K562 (cell line): Measurements from ENCODE around the gene CBX2. TPM values are rescaled to one million over a fixed set of nuclear protein-coding genes. Genes with fewer than 3 reads are reported as not detected.

Experiments used
- ATAC-seq: fragments of 200-7000 bp; cut with Tn5 transposase; 3 replicates; pipeline ENCODE4 v1.9.1; 2020; ENCODE audit warnings: moderate library complexity
- BruUV-seq: library from RNA; stranded (reverse); fragments of 400-500 nt; replicated peaks from 2 replicates; lab custom pipeline; 2021; lab: Mats Ljungman, UMichigan
- CTCF ChIA-PET: fragments of 300-600 bp; formaldehyde crosslinking; extraction: SDS; loops from one replicate; lab custom pipeline; 2021; ENCODE audit warnings: low intra/inter-chr PET ratio; lab: Yijun Ruan, JAX
- POLR2A ChIA-PET: fragments of 300-600, 350-650 bp; sonication (Branson Sonifier 250); formaldehyde crosslinking; extraction: SDS; loops from one replicate; lab custom pipeline; 2021; ENCODE audit warnings: antibody characterized with exemption, inconsistent platforms; lab: Yijun Ruan, JAX
- DNase-seq, 4 experiments: peaks; one replicate each; pipeline versions ENCODE4 v3.0.0 to v3.0.0-alpha.2; 2011 to 2018; ENCODE audit warnings: low spot score in 3 of 4, mixed read lengths in 3 of 4; ENCODE audit errors: extremely low read depth in 1 of 4
- FAIRE-seq: peaks from 2 replicates; lab custom pipeline; 2011; peaks lifted over from hg19 to GRCh38; lab: Jason Lieb, UNC
- H2AFZ ChIP-seq: 2 replicates; pipeline ENCODE4 v1.6.0; 2011; ENCODE audit warnings: low read depth, low read length, control low read depth, inconsistent platforms
- H3K27ac ChIP-seq: fragments of 200-600 bp; 3 replicates; pipeline ENCODE4 v1.8.0; 2011; ENCODE audit warnings: low read depth, mild to moderate bottlenecking, control low read depth, inconsistent platforms, low read length, moderate library complexity, mixed read lengths; ENCODE audit errors: extremely low read depth
- H3K27me3 ChIP-seq, 2 experiments: fragments of 300-600 bp in 1 of 2; 2 replicates in 1 of 2; 3 replicates in 1 of 2; pipeline versions ENCODE4 v1.6.0 to v1.8.0; 2011; ENCODE audit warnings: inconsistent platforms in 2 of 2, low read length in 2 of 2, mild to moderate bottlenecking in 1 of 2, mixed read lengths in 1 of 2, moderate library complexity in 1 of 2; ENCODE audit not compliant: control insufficient read depth in 2 of 2, insufficient read depth in 2 of 2
- H3K36me3 ChIP-seq: fragments of 300-600 bp; 3 replicates; pipeline ENCODE4 v1.8.0; 2011; ENCODE audit warnings: mild to moderate bottlenecking, low read length, inconsistent platforms; ENCODE audit not compliant: control insufficient read depth, insufficient read depth
- H3K4me1 ChIP-seq, 2 experiments: fragments of 200-600 bp in 1 of 2; replicated peaks in 1 of 2; 2 replicates in 1 of 2; 3 replicates in 1 of 2; pipeline versions ENCODE4 v1.5.1 to v1.8.0; 2011; ENCODE audit warnings: inconsistent platforms in 2 of 2, low read length in 2 of 2, mild to moderate bottlenecking in 1 of 2, mixed read lengths in 1 of 2, moderate library complexity in 1 of 2; ENCODE audit not compliant: control insufficient read depth in 2 of 2, insufficient read depth in 2 of 2
- H3K4me2 ChIP-seq: 2 replicates; pipeline ENCODE4 v1.6.1; 2011; ENCODE audit warnings: low read length, control low read depth, inconsistent platforms, mixed read lengths; ENCODE audit not compliant: insufficient read depth
- H3K4me3 ChIP-seq: fragments of 200-600 bp; sonication (generic), shearing (Covaris generic); 2 replicates; pipeline ENCODE4 v1.5.1; 2016; ENCODE audit warnings: control low read depth, inconsistent platforms
- H3K79me2 ChIP-seq: fragments of 200-600 bp; 3 replicates; pipeline ENCODE4 v1.8.0; 2011; ENCODE audit warnings: low read length, inconsistent platforms; ENCODE audit not compliant: control insufficient read depth, insufficient read depth
- H3K9ac ChIP-seq, 2 experiments: 2 replicates each; pipeline versions ENCODE4 v1.6.0 to v1.6.1; 2011; ENCODE audit warnings: low read depth in 2 of 2, low read length in 2 of 2, control low read depth in 1 of 2, inconsistent platforms in 1 of 2, mild to moderate bottlenecking in 1 of 2, mixed read lengths in 1 of 2; ENCODE audit not compliant: insufficient read depth in 1 of 2
- H3K9me1 ChIP-seq: one replicate; pipeline ENCODE4 v1.6.0; 2011; ENCODE audit warnings: inconsistent platforms, mild to moderate bottlenecking, low read length, moderate library complexity; ENCODE audit not compliant: control insufficient read depth, insufficient read depth
- H3K9me3 ChIP-seq: replicated peaks from 2 replicates; pipeline ENCODE4 v1.5.1; 2011; ENCODE audit warnings: low read depth, low read length, inconsistent platforms; ENCODE audit not compliant: control insufficient read depth, insufficient read depth
- H4K20me1 ChIP-seq: replicated peaks from 2 replicates; pipeline ENCODE4 v1.6.1; 2011; ENCODE audit warnings: low read length, inconsistent platforms, mixed read lengths; ENCODE audit not compliant: control insufficient read depth, insufficient read depth
- HEY1 ChIP-seq: fragments of 250-450 bp; sonication (Bioruptor Pico); IDR thresholded peaks from 2 replicates; pipeline ENCODE4 v1.5.0; 2020; ENCODE audit warnings: mild to moderate bottlenecking, moderate library complexity, borderline replicate concordance
- KAT8 ChIP-seq: fragments of 450-650 bp; IDR thresholded peaks from 2 replicates; pipeline ENCODE4 v1.6.1; 2016; ENCODE audit warnings: low read depth, mild to moderate bottlenecking
- MCM3 ChIP-seq: fragments of 450-650 bp; IDR thresholded peaks from 2 replicates; pipeline ENCODE4 v1.6.1; 2016
- NFIC ChIP-seq: fragments of 450-650 bp; IDR thresholded peaks from 2 replicates; pipeline ENCODE4 v1.6.1; 2017; ENCODE audit warnings: mild to moderate bottlenecking, inconsistent platforms
- NR2C1 ChIP-seq, 2 experiments: fragments of 450-650 bp; IDR thresholded peaks; 2 replicates each; pipeline ENCODE4 v1.6.1; 2017; ENCODE audit warnings: mild to moderate bottlenecking in 2 of 2, antibody characterized with exemption in 1 of 2, inconsistent platforms in 1 of 2, missing compliant biosample characterization in 1 of 2, missing genetic modification characterization in 1 of 2
- NR2C2 ChIP-seq, 2 experiments: fragments of 200-800 bp in 1 of 2; sonication (Bioruptor generic) in 1 of 2; sonication (generic) in 1 of 2; formaldehyde crosslinking in 1 of 2; IDR thresholded peaks; 2 replicates each; pipeline versions ENCODE4 v1.6.1 to v1.8.0; 2016 to 2022; ENCODE audit warnings: mild to moderate bottlenecking in 1 of 2, missing compliant biosample characterization in 1 of 2, missing genetic modification characterization in 1 of 2, missing genetic modification reagents in 1 of 2
- POLR2AphosphoS2 ChIP-seq: IDR thresholded peaks from 2 replicates; pipeline ENCODE4 v1.6.1; 2012; ENCODE audit warnings: low read length, improper control_type of control experiment
- RBM22 ChIP-seq: fragments of 200-400 bp; formaldehyde crosslinking; IDR thresholded peaks from 2 replicates; pipeline ENCODE4 v1.6.1; 2018; ENCODE audit warnings: low read length, low read depth; ENCODE audit not compliant: poor library complexity, severe bottlenecking
- TAF9B ChIP-seq: fragments of 450-650 bp; IDR thresholded peaks from 2 replicates; pipeline ENCODE4 v1.6.1; 2018; ENCODE audit warnings: mild to moderate bottlenecking; ENCODE audit not compliant: partially characterized antibody
- ZBTB33 ChIP-seq: sonication (generic); formaldehyde crosslinking; IDR thresholded peaks from 2 replicates; pipeline ENCODE4 v1.8.1; 2023; ENCODE audit warnings: mild to moderate bottlenecking, missing genetic modification reagents
- ZNF274 ChIP-seq: IDR thresholded peaks from 2 replicates; pipeline ENCODE4 v1.6.1; 2011; ENCODE audit warnings: low read depth, mild to moderate bottlenecking, low read length, moderate library complexity, borderline replicate concordance
- ZNF311 ChIP-seq: fragments of 250-450 bp; sonication (Bioruptor Pico); IDR thresholded peaks from 2 replicates; pipeline ENCODE4 v1.4.0; 2020; ENCODE audit warnings: mild to moderate bottlenecking, moderate library complexity
- ZNF445 ChIP-seq: fragments of 250-450 bp; sonication (Bioruptor Pico); IDR thresholded peaks from 2 replicates; pipeline ENCODE4 v1.4.0; 2020; ENCODE audit warnings: low read depth, mild to moderate bottlenecking, moderate library complexity
- ZNF586 ChIP-seq: fragments of 450-650 bp; formaldehyde crosslinking; conservative IDR thresholded peaks from 2 replicates; pipeline ENCODE4 v1.4.0; 2020; ENCODE audit warnings: mild to moderate bottlenecking, moderate library complexity
- WGBS: fragments of 100-300 bp; shearing (Covaris generic); methylation state at CpG from one replicate; pipeline ENCODE4 v1.1.6; 2016; ENCODE audit warnings: low coverage, mixed read lengths; ENCODE audit not compliant: insufficient coverage; ENCODE audit errors: missing lambda C conversion rate; 5-methylcytosine and 5-hydroxymethylcytosine counted together
- in situ Hi-C: fragments of 300-500 bp; cut with MboI; formaldehyde crosslinking; loops from 4 replicates; pipeline ENCODE4 v1.15.0; 2018; ENCODE audit warnings: inconsistent platforms, mixed read lengths
- intact Hi-C: fragments of 100-400 bp; cut with micrococcal nuclease; formaldehyde crosslinking; loops from 2 replicates; pipeline ENCODE4 v1.14.2; 2022
- polyA plus RNA-seq, 8 experiments: library from polyadenylated mRNA; depleted of rRNA in 4 of 8; stranded (reverse) in 5 of 8; unstranded in 3 of 8; fragments of >200 nt; fragmentation: Nextera tagmentation in 2 of 8; fragmentation: Illumina TruSeq in 1 of 8; extraction: Ambion mirVana in 2 of 8; extraction: Trizol in 1 of 8; gene quantifications; 2 replicates each; pipeline versions ENCODE4 v1.2.1 to v1.2.3, GENCODE V29; 2011 to 2014; ENCODE audit warnings: inconsistent platforms in 1 of 8, missing spikeins in 1 of 8
- total RNA-seq, 7 experiments: library from RNA; depleted of rRNA in 6 of 7; stranded (reverse); fragments of >200 nt in 6 of 7; fragmentation: Illumina TruSeq in 2 of 7; extraction: Trizol in 2 of 7; gene quantifications; 2 replicates each; pipeline versions ENCODE4 v1.2.1 to v1.2.3, GENCODE V29; 2011 to 2021; ENCODE audit warnings: low replicate concordance in 1 of 7
- TF ChIP-seq, protein P1 (sequence below): sonication (generic); formaldehyde crosslinking; IDR thresholded peaks from 2 replicates; pipeline ENCODE4 v1.8.0; 2022; ENCODE audit warnings: mild to moderate bottlenecking, missing genetic modification reagents, borderline replicate concordance

Gene CBX2
- total and polyA plus RNA-seq, 9 of the 15 experiments (the other 6 are each of a cell fraction or from before 2014, with no cell fraction given) = 0.66 to 26.9 (median 13.9) TPM

DNA sequence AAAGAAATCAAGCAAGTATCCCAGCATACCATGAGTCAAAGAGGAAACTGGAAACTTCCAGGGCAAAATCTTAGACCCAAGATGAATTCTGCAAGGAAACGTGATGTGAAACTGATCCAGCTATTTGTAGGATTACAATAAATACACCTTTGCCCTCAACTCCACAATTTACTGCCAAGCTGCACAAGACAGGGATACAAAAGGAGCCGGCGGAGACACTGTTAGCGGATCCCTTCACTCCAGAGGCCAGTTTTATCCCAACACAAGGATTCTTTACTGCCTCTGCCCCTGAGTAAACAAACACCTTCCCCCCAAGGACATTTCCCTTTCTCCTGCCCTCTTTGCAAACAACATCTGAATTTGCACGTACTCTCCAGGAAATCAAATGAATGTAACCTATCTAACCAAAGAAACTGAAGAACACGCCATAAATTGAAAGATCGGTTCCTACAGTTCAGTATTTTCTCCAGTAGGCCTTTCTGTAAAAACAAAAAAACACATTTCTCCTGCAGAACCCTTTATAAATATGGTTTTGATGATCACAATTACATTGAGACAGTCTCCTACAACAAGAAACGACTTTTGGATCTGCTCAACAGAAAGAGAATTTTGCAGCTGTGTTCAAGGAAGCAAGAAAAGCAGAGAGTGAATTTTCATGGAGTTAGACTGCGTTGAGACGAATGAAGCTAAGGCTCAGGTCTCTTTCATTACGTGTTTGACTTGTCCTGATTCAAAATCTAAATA is 1.4 kb upstream of the CBX2 start:
- Histone ChIP-seq H3K79me2 (peaks cover 19% of the 10 kb centered on the region), H2AFZ (peak overlapping the region; percentile 88), H3K9me1 (no peaks in the 10 kb centered on the region), H3K4me3 (peak overlapping the region; percentile 46), H3K4me2 (peak overlapping the region; percentile 75), H3K9ac (peak overlapping the region; percentile 74 to 86; a peak in 3 of 4 replicates), H3K27me3 (peaks cover 0 to 2% of the 10 kb centered on the region in 2 experiments; a peak in 1 of 5 replicates), H4K20me1 (no peaks in the 10 kb centered on the region), H3K36me3 (peaks cover 21% of the 10 kb centered on the region), H3K9me3 (no peaks in the 10 kb centered on the region), H3K4me1 (peaks cover 23 to 32% of the 10 kb centered on the region in 2 experiments), H3K27ac (peak overlapping the region; percentile 77)
- POLR2A ChIA-PET = interaction anchor here (0.6 to 1.7 kb wide), 8 partner anchors 10 to 369 kb away, joined by 3 to 11 read pairs (median 4); no protein-coding TSS in a partner anchor
- FAIRE-seq (peak; percentile 69), DNase-seq (no peak), ATAC-seq (no peak)
- in situ Hi-C loops (no loop called here), intact Hi-C loops (loop anchor here (5.0 kb wide), 1 partner anchor 34 kb away; no protein-coding TSS in a partner anchor)
- CTCF ChIA-PET = interaction anchor here (1.5 to 2.1 kb wide), 2 partner anchors 30 to 35 kb away, joined by 8 read pairs; no protein-coding TSS in a partner anchor
- no TSS peak for BruUV-seq
- WGBS = 54% methylated on average over 11 of the region's 11 CpGs
- TF ChIP-seq ZNF311 (CRISPR knock-in tag) (no peak), NR2C1 (IDR thresholded peaks at IDR 0.05) (no peak), NR2C1 (tag; IDR thresholded peaks at IDR 0.05) (0 out of 2 replicates have a peak, but pooled peaks have one; percentile 4), ZNF274 (no peak), TAF9B (no peak), RBM22 (no peak), KAT8 (no peak), MCM3 (no peak), POLR2AphosphoS2 (no peak), ZBTB33 (CRISPR knock-in tag) (peak; percentile 57; the same call in 1 of the 2 replicates), NR2C2 (CRISPR knock-in tag; IDR thresholded peaks at IDR 0.05) (no peak), NR2C2 (tag; IDR thresholded peaks at IDR 0.05) (no peak), NFIC (no peak), ZNF586 (CRISPR knock-in tag) (no peak), ZNF445 (no peak), HEY1 (CRISPR knock-in tag) (no peak)
- TF ChIP-seq, protein P1, sequence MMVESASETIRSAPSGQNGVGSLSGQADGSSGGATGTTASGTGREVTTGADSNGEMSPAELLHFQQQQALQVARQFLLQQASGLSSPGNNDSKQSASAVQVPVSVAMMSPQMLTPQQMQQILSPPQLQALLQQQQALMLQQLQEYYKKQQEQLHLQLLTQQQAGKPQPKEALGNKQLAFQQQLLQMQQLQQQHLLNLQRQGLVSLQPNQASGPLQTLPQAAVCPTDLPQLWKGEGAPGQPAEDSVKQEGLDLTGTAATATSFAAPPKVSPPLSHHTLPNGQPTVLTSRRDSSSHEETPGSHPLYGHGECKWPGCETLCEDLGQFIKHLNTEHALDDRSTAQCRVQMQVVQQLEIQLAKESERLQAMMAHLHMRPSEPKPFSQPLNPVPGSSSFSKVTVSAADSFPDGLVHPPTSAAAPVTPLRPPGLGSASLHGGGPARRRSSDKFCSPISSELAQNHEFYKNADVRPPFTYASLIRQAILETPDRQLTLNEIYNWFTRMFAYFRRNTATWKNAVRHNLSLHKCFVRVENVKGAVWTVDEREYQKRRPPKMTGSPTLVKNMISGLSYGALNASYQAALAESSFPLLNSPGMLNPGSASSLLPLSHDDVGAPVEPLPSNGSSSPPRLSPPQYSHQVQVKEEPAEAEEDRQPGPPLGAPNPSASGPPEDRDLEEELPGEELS (CRISPR knock-in tag) = no peak
